Measurements from ENCODE around the gene CDKL4.
"Not testable (repeated sequence)": the region's sequence is repeated elsewhere in the genome, so short reads cannot be mapped to it uniquely, and the experiment has no call there.

The CDKL4 gene

DNA sequence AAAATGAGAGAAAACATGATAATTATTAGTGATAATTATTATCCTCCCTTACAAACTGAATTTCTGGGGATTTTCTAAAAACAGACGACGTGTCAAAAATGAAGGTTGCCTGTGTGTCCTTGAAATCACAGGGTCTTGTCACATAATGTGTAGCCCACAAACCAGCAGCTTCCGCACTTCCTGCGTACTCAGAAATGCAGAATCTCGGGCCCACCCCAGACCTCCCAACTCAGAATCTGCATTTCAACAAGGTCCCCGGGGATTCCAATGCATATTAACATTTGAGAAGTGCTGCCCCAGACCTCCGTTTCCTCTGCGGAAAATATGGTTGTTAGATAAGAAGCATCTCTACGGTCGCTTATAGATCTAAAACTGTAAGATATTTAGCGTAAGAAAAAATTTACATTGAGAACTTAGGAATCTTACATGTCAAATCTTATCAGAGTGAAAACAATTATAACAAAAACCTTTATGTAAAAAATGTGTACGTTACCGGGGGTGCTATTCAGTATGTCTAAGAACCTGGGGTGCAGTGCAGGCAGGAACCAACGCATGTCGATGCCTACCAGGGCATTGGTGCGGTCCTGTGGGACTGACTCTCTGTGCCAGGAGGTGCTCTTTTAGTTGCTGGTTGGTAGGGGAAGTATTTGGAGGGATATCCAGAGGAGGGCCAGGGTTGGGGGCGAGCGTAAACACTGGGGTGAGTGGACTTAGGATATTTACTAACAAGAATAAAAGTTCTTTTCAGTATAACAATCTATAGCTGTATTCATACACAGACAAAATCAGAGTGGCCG is 15.2 kb downstream of the CDKL4 start:
- DNase-seq (peak; percentile 35), ATAC-seq (peak; percentile 44)

DNA sequence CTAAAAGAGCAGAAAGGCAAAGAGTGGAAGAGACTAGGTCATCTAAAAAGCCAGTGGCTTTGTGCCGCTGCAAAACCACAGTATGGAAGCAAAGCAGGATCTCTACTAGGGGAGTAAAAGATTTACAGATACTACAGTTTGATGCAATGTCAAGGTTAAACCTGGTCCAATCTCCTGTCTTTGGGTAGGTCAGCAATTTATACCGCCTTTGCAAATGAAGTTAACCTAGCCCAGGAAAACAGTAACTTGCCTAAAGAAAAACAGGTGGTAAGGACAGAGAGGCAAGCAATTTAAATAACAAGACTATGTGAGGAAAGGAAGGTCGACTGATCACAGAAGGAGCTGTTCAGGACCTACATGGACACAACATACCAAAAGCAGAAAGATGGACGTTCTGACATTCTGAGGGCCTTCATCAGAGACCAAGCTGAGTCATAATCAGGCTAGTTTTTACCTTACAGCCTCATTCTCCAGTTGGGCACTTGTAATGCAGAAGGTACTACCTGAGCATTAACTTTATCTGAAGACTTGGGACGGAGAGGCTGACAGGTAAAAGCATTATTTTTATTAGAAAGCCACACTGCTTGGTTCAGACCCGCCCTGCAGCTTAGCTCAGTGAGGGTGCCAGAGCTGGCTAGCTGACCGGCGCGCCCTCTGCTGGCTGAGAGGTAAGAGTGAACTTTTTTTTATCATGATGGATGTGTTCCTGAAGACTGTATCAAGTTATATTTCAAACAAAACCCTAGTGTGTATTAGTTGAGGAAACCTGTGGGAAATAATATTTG is 15.9 kb downstream of the CDKL4 start:
- DNase-seq (peak; percentile 87), ATAC-seq (peak; percentile 82)

DNA sequence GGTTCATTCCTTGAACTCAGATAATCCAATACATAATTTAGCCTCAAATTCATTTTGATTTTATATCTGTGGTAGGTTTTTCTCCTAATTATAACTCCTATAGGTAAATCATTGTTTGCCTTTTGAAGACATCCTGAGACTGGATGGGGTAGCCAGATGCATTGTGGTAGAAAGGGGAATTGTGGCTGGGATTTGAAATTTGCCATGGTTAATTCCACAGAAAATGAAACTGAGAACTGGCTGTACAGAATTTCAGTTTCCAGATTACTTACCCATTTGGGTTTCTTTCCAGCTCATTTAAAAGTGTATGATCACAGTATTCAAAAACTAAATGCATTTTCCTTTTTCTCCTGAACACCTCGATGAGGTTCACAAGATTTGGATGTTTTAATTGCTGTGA is 18.2 kb downstream of the CDKL4 start:
- DNase-seq (no peak), ATAC-seq (peak; percentile 56)

DNA sequence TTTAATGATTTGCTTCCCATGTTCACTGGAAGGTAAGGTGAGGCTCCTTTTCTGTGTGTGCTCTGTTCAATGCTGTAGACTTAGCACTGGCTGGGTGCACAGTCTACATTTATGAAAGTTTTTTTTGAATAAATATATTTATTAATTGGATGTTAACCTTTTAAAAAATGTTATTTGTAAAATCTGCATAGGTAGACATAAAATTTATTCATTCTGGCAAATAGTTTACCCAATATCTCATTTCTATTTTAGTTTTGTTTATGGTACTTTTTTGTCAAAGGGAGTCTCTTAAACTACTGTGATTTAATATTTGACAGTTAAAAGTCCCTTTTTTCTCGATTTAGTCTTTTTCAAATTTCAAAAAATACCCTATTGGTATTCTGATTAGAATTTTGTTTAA is 19.9 kb downstream of the CDKL4 start:
- DNase-seq = no peak
- ATAC-seq = no peak

DNA sequence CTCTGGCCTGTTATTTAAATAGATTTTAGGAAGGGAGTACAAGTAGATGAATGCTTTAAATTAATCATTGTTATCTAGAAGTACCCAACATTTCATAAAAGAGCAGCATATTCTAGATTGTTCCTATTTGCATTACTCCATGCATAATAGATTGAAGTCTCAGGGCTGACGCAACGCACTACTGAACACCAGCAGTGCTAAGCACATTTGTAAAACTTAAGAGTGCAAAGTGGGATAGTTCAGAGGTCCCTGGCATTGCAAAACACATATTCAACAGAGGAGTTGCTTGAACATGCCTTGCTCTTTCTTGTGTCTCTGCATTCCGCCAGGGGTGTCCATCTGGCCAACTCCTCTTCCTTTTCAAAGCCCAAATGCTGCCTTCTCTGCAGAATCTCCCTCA is 22.3 kb downstream of the CDKL4 start:
- ATAC-seq (no peak), DNase-seq (no peak)

DNA sequence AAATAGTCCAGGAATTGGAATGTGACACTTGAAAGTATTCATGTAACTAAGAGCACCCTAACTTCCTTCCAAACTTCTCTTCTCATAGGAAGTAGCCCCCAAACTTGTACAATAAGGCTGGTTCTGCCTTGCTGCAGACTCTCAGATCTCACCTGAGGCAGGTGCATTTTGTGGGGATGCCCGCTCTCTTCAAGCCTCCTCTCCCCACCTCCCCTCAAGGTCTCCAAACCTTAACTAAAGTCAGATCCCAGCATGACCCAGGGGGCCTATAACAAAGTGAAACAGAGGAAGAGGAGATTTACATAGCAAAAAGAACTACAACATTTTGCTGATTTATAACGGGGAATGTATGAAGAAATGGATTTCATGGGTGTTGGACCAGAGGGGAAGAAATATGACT is 23.6 kb downstream of the CDKL4 start:
- ATAC-seq = no peak
- DNase-seq = no peak

DNA sequence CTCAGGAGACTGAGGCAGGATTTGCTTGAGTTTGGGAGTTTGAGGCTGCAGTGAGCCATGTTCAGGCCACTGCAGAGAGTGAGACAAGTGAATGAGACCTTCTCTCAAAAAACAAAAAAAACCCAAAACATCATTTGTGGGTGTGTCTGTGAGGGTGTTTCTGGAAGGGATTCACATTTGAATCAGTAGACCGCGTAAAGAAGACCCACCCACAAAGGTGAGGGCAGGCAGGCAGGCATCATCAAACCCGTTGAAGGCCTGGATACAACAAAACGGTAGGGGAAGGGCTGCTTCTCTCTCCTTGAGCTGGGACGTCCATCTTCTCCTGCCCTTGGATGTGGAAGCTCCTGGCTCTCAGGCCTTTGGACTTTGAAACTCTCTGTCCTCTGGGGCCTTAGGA is 25.4 kb downstream of the CDKL4 start:
- no peak for ATAC-seq
- DNase-seq = no peak

DNA sequence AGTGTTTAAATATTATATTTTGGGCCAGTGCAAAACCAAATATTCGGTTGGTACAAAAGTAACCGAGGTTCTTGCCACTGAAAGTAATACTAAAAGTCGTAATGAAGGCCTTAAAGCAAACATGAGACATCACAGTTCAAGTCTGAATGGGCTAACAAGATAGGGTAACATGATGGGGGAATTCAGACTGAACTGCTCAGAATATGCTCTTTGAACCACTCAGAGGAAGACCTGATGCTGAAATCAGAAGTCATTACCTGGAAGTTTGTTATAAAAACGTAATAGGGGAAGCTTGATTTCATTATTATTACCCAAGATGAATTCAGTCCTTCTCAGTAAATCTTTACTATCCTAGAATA is 26.6 kb downstream of the CDKL4 start:
- ATAC-seq (peak; percentile 89), DNase-seq (no peak)

DNA sequence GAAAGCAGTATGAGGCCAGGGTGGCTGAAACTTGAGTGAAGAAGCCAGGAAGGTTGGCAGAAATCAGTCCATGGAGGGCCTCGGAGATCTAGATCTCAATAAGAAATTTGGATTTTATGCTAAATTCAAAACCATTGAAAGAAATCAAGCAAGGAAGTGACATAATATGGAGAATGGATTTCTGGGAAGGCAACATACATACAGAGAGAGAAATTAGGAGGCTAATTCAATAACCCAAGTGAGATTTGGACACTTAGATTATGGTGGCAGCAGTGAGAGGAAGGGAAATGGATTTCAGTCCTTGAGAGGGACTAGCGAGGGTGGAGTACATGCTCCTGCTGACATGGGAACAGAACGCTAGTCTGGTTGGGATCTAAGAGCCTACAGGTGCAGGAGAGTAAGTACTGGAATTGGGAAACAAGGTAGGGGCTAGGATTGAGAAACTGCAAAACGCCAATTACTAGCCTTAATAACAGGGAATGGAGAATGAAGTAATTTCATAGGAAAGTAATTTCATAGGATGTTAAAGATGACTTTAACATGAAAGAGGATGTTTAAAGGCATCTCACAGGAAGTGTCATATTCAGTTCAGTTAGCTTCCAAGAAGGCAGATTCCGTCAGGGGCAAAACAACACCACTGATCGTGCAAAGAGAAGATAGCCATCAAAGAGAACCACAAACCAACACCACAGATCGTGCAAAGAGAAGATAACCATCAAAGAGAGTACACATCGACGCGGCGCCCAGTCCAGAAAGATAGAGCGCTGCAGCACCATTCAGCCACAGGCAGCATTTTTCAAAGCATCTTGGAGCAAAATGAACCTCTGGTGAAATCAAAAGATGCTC is 27.2 kb downstream of the CDKL4 start:
- DNase-seq (peak; percentile 62), ATAC-seq (peak; percentile 86)

DNA sequence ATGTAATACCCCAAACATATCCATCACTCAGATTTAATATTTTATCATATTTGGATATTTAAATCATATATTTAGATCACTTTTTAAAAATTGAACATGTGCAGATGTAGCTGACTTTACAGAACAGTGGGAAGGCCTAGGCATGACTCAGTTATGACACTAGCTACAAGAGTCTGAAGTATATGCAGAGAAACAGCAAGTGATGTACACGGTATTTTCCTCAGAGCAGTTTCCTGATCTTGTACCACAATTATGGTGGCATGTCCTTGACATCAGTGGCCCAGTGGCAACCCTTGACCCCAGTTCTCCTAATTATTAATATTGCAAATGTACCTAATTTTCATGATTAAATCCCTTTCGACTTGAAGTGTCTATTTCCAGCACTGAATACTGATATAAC is 28.2 kb downstream of the CDKL4 start:
- DNase-seq (no peak), ATAC-seq (peak; percentile 51)

DNA sequence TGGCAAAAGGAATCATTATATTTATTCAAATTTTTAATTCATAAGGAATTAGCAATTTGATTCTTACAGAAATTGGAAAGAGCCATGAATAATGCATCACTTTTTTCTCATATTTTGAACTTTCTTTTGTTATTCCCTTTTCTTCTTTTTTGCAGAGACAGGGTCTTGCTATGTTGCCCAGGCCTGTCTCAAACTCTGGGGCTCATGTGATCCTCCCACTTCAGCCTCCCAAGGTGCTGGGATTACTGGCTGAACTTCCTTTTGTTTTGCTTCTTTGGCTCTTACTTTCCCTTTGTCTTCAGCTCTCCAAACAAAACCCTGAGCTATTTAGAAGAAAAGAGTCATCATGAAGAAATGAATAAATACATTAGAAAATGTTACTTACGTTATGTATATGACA is 30.8 kb downstream of the CDKL4 start:
- ATAC-seq (no peak), DNase-seq (no peak)

DNA sequence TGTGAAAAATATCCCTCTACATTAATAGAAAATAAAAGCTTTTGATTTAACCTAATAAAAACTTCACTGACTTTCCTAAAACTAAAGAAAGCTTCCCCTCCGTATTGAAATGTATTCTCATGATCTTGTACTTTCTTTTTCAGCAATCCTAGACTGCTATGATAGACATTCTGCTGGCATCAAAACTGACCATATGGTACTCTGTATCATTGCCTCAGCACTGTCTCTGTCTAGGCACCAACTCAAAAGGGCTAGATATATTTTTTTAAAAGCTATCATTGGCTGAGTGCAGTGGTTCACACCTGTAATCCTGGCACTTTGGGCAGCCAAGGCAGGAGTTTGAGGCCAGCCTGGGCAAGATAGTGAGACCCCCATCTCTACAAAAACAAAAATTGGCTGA is 32.9 kb downstream of the CDKL4 start:
- ATAC-seq = no peak

DNA sequence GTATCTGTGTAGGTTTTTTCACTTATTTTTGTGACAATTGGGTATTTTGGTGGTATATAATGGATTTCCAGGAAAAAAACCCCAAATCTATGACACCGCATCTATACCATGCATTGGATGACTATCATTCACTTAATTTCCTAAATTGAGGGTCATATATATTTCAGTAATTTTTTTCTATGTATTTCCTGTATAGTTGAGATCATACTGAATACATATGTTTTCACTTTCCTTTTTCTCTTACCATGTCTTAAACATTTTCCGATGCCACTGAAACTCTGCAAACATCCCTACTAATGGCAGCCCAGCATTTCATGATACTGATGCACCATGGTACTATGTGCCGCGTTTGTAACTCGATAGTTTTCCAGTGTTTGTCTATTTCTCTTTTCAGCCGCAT is 40.4 kb downstream of the CDKL4 start:
- DNase-seq (no peak), ATAC-seq (no peak)

More for the DNA sequence above, 32.9 kb downstream of the CDKL4 start:
- DNase-seq = no peak

DNA sequence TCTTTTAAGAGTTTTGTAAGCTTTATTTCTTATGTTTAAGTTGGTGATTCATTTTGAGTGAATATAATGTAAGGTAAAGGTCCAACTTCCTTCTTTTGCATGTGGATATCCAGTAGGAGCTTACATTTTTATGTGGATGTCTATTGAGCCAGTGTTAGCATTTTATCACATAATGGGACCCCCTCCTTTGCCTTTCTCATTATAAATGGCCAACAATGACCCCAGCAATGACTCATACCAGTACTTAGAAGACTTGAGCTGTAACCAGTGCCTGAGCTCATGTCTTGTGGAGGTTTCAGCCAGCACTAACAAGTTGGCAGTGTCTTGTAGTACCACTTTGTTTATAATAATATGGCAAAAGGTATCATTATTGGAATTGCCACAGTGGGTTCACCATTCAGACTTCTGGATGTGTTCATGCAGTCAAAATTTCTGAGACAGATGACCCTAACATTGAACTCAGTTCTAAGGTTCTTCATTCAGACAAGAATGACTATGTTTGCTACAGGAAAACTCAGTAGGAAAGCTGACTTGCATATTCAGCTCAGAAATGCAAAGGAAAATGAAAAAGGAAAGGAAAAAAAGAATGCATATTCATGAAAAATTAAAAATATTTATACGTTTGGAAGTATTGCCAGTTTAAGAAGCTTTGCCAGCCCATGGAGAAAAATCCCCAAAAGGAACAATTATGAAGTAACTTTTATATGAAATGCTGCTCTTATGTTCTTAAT is 41.0 kb downstream of the CDKL4 start:
- ATAC-seq (peak; percentile 43), DNase-seq (no peak)

DNA sequence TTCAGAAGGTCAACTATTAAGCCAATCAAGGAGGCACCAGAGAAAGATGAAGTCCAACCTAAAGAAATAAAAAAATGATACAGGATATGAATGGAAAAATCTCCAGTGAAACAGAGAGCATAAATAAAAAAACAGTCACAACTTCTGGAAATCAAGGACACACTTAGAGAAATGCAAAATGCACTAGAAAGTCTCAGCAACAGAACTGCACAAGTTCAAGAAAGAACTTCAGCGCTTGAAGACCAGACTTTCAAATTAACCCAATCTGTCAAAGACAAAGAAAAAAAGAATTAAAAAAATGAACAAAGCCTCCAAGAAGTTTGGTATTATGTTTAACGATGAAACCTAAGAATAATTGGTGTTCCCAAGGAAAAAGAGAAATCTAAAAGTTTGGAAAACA is 46.8 kb downstream of the CDKL4 start:
- ATAC-seq, DNase-seq: not testable (repeated sequence)

DNA sequence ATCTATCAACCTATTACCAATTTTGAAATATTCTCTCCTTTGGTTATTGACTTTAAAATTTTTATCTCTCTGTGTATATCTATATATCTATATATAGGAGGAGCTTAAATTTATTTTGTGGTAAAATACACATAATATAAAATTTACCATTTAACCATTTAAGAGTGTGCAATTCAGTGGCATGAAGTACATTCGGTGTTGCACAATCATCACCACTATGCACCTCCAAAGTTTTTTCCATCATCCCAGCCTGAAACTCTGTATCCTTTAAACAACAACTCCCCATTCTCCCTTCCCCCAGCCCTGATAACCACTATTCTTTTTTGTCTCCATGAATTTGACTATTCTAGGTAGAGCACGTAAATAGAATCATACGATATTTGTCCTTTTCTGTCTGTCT is 49.1 kb downstream of the CDKL4 start:
- ATAC-seq (no peak), DNase-seq (no peak)

DNA sequence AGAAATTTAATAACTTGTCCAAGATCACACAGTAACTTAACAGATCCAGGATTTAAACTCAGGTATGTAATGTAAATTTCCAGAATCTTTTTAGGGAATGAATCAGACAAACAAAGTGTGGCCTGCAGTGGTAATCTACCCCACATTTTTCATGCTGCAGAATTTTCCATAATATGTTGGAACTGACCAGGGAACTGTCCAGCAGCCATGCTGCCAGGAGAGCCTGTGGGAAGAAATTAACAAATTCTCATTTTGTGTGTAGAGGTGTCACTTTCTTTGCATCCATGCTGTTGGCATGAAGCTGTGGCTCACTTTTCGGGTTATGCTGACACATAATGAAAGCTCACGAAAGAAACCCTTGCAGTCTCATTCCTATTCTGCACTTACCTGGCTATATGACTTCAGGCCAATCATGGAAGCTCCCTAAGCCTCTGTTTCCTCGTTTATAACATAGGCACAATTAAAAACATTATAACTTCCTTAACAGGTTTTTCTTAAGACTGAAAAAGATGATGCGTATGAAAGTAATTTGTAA is 54.7 kb downstream of the CDKL4 start:
- ATAC-seq = no peak
- no peak for DNase-seq

DNA sequence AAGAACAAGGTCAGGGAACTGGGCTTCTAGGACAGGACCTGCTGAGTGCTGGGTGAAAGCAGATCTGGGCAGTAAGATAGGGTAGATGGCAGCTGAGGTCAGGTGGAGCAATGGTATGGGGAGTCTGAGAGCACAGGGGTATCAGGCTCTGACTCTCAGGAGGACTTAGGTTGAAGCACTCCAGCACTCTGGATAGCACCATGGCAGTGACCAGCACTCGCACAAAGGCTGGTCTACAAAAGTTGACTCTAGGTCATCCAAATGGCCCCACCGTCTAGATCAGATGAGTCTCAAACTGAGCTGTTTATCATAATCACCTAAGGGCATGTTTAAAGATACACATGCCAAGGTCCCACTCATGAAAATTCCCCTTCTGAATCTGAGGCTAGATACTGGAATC is 60.1 kb downstream of the CDKL4 start:
- no peak for DNase-seq
- no peak for ATAC-seq

DNA sequence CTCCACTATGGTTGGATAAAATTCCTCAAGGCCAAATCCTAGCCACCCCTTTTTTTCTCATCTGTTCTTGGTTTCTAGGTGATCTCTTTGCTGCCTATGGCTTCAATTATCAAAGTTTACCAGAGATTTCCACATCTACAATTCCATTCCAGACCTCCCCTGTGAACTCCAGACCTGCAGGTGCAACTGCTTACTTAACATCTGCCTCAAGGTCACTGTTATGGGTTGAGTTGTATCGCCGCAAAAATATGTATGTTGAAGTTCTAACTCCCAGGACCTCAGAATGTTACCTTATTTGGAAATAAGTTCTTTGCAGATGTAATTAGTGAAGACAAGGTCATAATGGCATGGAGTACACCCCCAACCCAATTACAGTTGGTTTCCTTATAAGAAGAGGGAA is 62.5 kb downstream of the CDKL4 start:
- DNase-seq (no peak), ATAC-seq (no peak)

DNA sequence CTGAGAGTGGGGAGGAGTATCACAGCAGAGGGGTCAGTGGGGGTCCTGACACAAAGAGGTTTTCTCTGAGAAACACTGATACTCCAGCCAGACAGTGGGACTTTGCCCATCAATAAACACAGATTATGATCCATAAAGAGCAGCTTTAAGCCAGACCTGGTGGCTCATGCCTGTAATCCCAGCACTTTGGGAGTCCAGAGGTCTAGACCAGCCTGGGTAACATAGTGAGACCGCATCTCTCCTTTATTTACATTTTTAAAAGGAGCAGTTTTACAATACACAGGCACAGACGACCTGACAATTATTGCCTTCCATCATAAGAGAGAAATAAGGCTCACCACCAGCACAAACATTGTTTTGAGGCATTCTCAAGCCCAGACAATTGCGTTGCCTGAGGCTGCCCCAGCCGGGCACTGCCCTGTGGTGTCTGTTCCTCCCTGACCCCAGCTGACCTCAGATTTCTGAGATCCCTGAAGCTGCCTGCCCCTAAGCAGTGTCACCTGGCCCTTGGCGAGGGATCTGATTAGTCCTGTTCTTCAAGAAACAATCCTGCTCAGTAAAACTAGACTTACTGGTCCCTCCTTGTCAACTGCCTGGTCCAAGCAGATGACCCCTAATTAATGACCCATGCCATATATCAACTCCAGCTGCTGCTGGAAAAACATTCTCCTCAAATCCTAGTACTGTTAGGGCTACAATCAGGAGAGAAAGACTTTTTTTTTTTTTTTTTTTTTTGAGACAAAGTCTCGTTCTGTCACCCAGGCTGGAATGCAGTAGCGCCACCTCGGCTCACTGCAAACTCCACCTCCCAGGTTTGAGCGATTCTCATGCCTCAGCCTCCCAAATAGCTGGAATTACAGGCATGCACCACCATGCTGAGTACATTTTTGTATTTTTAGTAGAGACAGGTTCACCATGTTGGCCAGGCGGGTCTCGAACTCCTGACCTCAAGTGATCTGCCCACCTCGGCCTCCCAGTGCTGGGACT is 63.5 kb downstream of the CDKL4 start:
- no peak for ATAC-seq
- DNase-seq = no peak

DNA sequence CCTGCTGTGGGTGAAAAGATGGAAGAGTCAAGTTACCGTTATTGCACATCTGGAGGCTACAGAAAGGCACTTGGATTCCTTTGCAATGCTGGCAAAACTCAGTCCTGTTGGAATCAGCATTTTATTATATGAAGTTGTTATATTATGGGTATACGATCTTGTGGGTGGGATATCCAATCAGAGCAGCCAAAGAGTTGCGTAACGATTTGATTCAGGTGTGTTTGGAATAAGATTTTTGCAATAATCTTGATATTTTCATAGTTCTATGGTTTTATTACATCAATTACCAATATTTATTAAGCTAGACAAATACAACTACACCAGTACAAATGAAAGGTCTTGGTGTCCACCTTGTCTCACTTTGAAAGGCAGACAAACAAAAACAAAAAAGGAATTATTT is 65.0 kb downstream of the CDKL4 start:
- ATAC-seq (no peak), DNase-seq (no peak)

Data from stimulated activated naive CD8-positive, alpha-beta T cell treated with anti-CD3 and anti-CD28 coated beads, Interleukin-15, Interleukin-2, amounts not matched to agents 100 U/mL and 50 U/mL, for 24 hours (primary cell).